ENCODE measurements around the gene SBK2.

SBK2 gene

GRCh38 chr19:55581823-55582223 is 44.9 kb upstream of the SBK2 start:
- Histone ChIP-seq H3K9me3 (ENCODE audit: control insufficient read depth, low read length) (no peaks in the 10 kb centered on the region), H3K27me3 (ENCODE audit: control insufficient read depth, insufficient read depth, low read length) (no peaks in the 10 kb centered on the region), H3K4me2 (ENCODE audit: low read length) (peak overlapping the region; percentile 68), H3K27ac (peak overlapping the region; percentile 91), H3K9ac (no peak overlapping the region), H2AFZ (peak overlapping the region; percentile 98), H3K36me3 (ENCODE audit: control insufficient read depth, insufficient read depth, low read length) (no peaks in the 10 kb centered on the region), H3K79me2 (no peaks in the 10 kb centered on the region), H3K4me1 (peaks cover 18% of the 10 kb centered on the region), H3K4me3 (ENCODE audit: low read depth, low read length) (no peak overlapping the region)
- TF ChIP-seq CTCF (IDR thresholded peaks at IDR 0.05): no peak

- no peak for TF ChIP-seq CTCF (IDR thresholded peaks at IDR 0.05)
- Histone ChIP-seq H3K27ac (peak overlapping the region; percentile 91), H3K9ac (peak overlapping the region; percentile 91), H3K27me3 (ENCODE audit: control insufficient read depth, insufficient read depth, low read length) (no peaks in the 10 kb centered on the region), H3K79me2 (no peaks in the 10 kb centered on the region), H2AFZ (peak overlapping the region; percentile 98), H3K4me3 (ENCODE audit: low read depth, low read length) (peak overlapping the region; percentile 86), H3K36me3 (ENCODE audit: control insufficient read depth, insufficient read depth, low read length) (no peaks in the 10 kb centered on the region), H3K4me1 (peaks cover 14% of the 10 kb centered on the region), H3K4me2 (ENCODE audit: low read length) (peak overlapping the region; percentile 68), H3K9me3 (ENCODE audit: control insufficient read depth, low read length) (no peaks in the 10 kb centered on the region)
Measured at GRCh38 chr19:55581145-55581822, 44.4 kb upstream of the SBK2 start.

- TF ChIP-seq CTCF (IDR thresholded peaks at IDR 0.05): no peak
Measured at GRCh38 chr19:55580628-55581144, 43.8 kb upstream of the SBK2 start, which contains the start of gene ZNF579. ZNF579 (minus strand) TSS chr19:55580848; CDS start chr19:55579639, 1,209 bp downstream.

GRCh38 chr19:55579766-55580621 is 43.1 kb upstream of the SBK2 start:
- H3K4me2 ChIP-seq (ENCODE audit: low read length): peak overlapping the region; percentile 68
- H3K9me3 ChIP-seq (ENCODE audit: control insufficient read depth, low read length): no peaks in the 10 kb centered on the region
- no peaks in the 10 kb centered on the region for H3K27me3 ChIP-seq (ENCODE audit: control insufficient read depth, insufficient read depth, low read length)
- TF ChIP-seq CTCF (IDR thresholded peaks at IDR 0.05): no peak
- peak overlapping the region; percentile 86 for H3K4me3 ChIP-seq (ENCODE audit: low read depth, low read length)
- peak overlapping the region; percentile 98 for H2AFZ ChIP-seq
- peaks cover 11% of the 10 kb centered on the region for H3K4me1 ChIP-seq
- H3K79me2 ChIP-seq: no peaks in the 10 kb centered on the region
- H3K9ac ChIP-seq: peak overlapping the region; percentile 91
- H3K36me3 ChIP-seq (ENCODE audit: control insufficient read depth, insufficient read depth, low read length): no peaks in the 10 kb centered on the region
- peak overlapping the region; percentile 91 for H3K27ac ChIP-seq

More at GRCh38 chr19:55580628-55581144, 43.8 kb upstream of the SBK2 start, which contains the start of gene ZNF579:
- Histone ChIP-seq H3K79me2 (no peaks in the 10 kb centered on the region), H3K4me1 (peaks cover 11% of the 10 kb centered on the region), H3K27ac (peak within 1 kb of the TSS; percentile 91), H3K36me3 (ENCODE audit: control insufficient read depth, insufficient read depth, low read length) (no peaks in the 10 kb centered on the region), H3K9ac (peak within 1 kb of the TSS; percentile 91), H3K4me2 (ENCODE audit: low read length) (peak within 1 kb of the TSS; percentile 68), H3K27me3 (ENCODE audit: control insufficient read depth, insufficient read depth, low read length) (no peaks in the 10 kb centered on the region), H3K4me3 (ENCODE audit: low read depth, low read length) (peak within 1 kb of the TSS; percentile 86), H3K9me3 (ENCODE audit: control insufficient read depth, low read length) (no peaks in the 10 kb centered on the region), H2AFZ (peak within 1 kb of the TSS; percentile 98)

Data from parathyroid adenoma (tissue), 2 donors.